A673 (cell line): ENCODE results near the gene MMP2. TPM values are rescaled to one million over a fixed set of nuclear protein-coding genes. Genes with fewer than 3 reads are reported as not detected.

Source experiments
- BruUV-seq: library from RNA; stranded (reverse); fragments of 400-500 nt; replicated peaks from 2 replicates; lab custom pipeline; 2021; lab: Mats Ljungman, UMichigan
- CTCF ChIA-PET: fragments of 300-600 bp; sonication (Branson Sonifier 250); formaldehyde crosslinking; loops from one replicate; lab custom pipeline; 2022; ENCODE audit warnings: antibody characterized with exemption; lab: Charles Lee
- POLR2A ChIA-PET: fragments of 300-600 bp; sonication (Branson Sonifier 250); formaldehyde crosslinking; loops from one replicate; lab custom pipeline; 2022; ENCODE audit warnings: antibody characterized with exemption; ENCODE audit not compliant: low non-redundant PET; lab: Charles Lee
- DNase-seq: peaks from one replicate; pipeline ENCODE4 v3.0.0-alpha.2; 2015; ENCODE audit warnings: low spot score
- H3K27ac ChIP-seq: fragments of 200-600 bp; sonication (generic); 2 replicates; pipeline ENCODE4 v1.5.1; 2016; ENCODE audit warnings: mixed run types, low read depth, mild to moderate bottlenecking, mixed read lengths, antibody characterized with exemption, low read length; ENCODE audit not compliant: poor library complexity, severe bottlenecking
- H3K27me3 ChIP-seq: fragments of 200-600 bp; sonication (generic); replicated peaks from 2 replicates; pipeline ENCODE4 v1.6.1; 2017; ENCODE audit warnings: mixed run types, low read depth, mild to moderate bottlenecking, mixed read lengths, antibody characterized with exemption, low read length; ENCODE audit not compliant: insufficient read depth, poor library complexity
- H3K36me3 ChIP-seq: fragments of 200-600 bp; sonication (generic); 2 replicates; pipeline ENCODE4 v1.6.1; 2016; ENCODE audit warnings: mixed run types, mild to moderate bottlenecking, mixed read lengths, antibody characterized with exemption, low read length; ENCODE audit not compliant: insufficient read depth, poor library complexity, severe bottlenecking
- H3K4me1 ChIP-seq: fragments of 200-600 bp; sonication (generic); 2 replicates; pipeline ENCODE4 v1.6.1; 2017; ENCODE audit warnings: mixed run types, mild to moderate bottlenecking, mixed read lengths, antibody characterized with exemption, low read length; ENCODE audit not compliant: insufficient read depth, poor library complexity, severe bottlenecking
- H3K4me3 ChIP-seq: fragments of 200-600 bp; sonication (generic); 2 replicates; pipeline ENCODE4 v1.5.1; 2016; ENCODE audit warnings: low read depth, mixed run types, mild to moderate bottlenecking, mixed read lengths, low read length; ENCODE audit not compliant: poor library complexity, severe bottlenecking
- H3K9me3 ChIP-seq: fragments of 200-600 bp; sonication (generic); 2 replicates; pipeline ENCODE4 v1.6.1; 2016; ENCODE audit warnings: mixed run types, low read depth, mild to moderate bottlenecking, mixed read lengths, antibody characterized with exemption, low read length; ENCODE audit not compliant: poor library complexity, severe bottlenecking
- EZH2 ChIP-seq: fragments of 200-600 bp; sonication (generic); IDR thresholded peaks from 2 replicates; pipeline ENCODE4 v1.6.1; 2017; ENCODE audit warnings: borderline replicate concordance, low read depth, mild to moderate bottlenecking, mixed read lengths, antibody characterized with exemption, low read length; ENCODE audit not compliant: poor library complexity, severe bottlenecking
- intact Hi-C: fragments of 100-400 bp; cut with micrococcal nuclease; formaldehyde crosslinking; loops from one replicate; pipeline ENCODE4 v1.10.0; 2022; ENCODE audit not compliant: unreplicated experiment
- total RNA-seq: library from RNA; stranded (reverse); gene quantifications from 2 replicates; pipeline ENCODE4 v1.2.3, GENCODE V29; 2021
- TF ChIP-seq, protein P1 (sequence below): fragments of 300-800, 200-600 bp; sonication (generic); conservative IDR thresholded peaks from 2 replicates; pipeline ENCODE4 v1.5.1; 2017; ENCODE audit warnings: low read depth, mild to moderate bottlenecking, antibody characterized with exemption, low read length, moderate library complexity, mixed read lengths

Gene MMP2
- total RNA-seq, 1 experiment from 2014 or later, result 36.2 TPM

DNA sequence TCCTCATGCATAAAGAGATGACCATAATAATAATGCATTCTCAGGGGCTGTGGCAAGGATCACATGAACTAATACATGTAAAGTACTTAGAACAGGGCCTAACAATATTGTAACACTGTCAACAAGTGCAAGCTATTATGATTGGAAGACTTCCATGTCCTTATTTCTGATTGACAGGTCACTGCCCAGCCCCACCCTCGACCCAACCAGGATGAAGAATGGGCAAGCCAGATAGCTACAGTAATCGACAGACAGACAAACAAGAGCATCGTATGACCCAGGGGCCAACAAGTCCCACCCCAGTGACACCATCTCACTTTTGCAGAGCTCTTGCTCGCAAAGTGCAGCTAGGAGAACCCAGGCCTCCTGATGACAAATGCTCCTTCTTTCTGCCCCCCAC is 14.6 kb upstream of the MMP2 start:
- H3K27ac ChIP-seq, result no peak overlapping the region
- intact Hi-C loops, result loop anchor here (2.0 to 5.0 kb wide), 3 partner anchors 378 to 1917 kb away; no protein-coding TSS in a partner anchor
- no TSS peak for BruUV-seq
- no peak for DNase-seq
- TF ChIP-seq, protein P1, sequence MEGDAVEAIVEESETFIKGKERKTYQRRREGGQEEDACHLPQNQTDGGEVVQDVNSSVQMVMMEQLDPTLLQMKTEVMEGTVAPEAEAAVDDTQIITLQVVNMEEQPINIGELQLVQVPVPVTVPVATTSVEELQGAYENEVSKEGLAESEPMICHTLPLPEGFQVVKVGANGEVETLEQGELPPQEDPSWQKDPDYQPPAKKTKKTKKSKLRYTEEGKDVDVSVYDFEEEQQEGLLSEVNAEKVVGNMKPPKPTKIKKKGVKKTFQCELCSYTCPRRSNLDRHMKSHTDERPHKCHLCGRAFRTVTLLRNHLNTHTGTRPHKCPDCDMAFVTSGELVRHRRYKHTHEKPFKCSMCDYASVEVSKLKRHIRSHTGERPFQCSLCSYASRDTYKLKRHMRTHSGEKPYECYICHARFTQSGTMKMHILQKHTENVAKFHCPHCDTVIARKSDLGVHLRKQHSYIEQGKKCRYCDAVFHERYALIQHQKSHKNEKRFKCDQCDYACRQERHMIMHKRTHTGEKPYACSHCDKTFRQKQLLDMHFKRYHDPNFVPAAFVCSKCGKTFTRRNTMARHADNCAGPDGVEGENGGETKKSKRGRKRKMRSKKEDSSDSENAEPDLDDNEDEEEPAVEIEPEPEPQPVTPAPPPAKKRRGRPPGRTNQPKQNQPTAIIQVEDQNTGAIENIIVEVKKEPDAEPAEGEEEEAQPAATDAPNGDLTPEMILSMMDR, result no peak
- TF ChIP-seq EZH2, result no peak
- POLR2A ChIA-PET, result no interaction called here
- no peaks in the 10 kb centered on the region for H3K36me3 ChIP-seq
- H3K4me3 ChIP-seq, result no peak overlapping the region
- H3K4me1 ChIP-seq, result no peaks in the 10 kb centered on the region
- CTCF ChIA-PET, result interaction anchor here (0.6 to 2.4 kb wide), 16 partner anchors 21 to 1915 kb away, joined by 3 to 14 read pairs (median 4); partner anchors contain the start of gene CES1
- H3K9me3 ChIP-seq, result no peaks in the 10 kb centered on the region
- no peaks in the 10 kb centered on the region for H3K27me3 ChIP-seq

DNA sequence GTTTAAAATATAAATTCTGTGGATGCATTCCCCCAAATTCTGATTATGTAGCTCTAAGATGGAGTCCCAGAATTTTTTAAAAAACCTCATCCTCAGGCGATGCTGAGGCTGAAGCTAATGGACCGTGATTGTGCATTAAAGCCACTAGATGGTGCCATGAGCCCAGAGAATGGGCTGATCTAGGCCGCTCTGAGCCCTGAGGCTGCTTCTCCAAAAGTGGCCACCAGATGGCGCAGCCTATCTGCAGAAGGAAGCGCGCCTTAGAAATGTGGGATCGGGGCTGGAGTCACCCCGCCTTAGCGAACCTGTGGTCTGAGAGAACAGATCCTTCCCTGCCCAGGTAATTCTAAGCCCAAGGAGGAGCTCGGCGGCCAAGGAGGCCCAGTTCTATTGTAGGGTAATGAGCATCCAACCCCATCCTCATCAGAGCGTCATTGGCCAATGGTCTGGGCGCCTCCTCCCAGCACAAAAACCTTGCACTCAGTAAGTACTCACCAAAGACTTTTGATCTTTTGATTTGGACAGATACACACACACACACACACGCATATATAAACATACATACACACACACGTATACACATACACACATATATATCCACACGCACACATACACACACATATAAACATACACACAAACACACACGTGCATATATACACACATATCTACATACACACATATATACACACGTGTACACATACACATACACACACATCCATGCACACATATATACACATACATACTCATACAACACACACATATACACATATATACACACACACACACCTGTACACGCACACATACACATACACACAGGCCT is 13.7 kb upstream of the MMP2 start:
- peak; percentile 86 for DNase-seq
- H3K36me3 ChIP-seq, result no peaks in the 10 kb centered on the region
- BruUV-seq, result no TSS peak
- H3K27ac ChIP-seq, result no peak overlapping the region
- intact Hi-C loops, result loop anchor here (1.0 to 2.0 kb wide), 4 partner anchors 78 to 856 kb away; no protein-coding TSS in a partner anchor
- no peak for TF ChIP-seq EZH2
- TF ChIP-seq, protein P1, result peak; percentile 100
- H3K4me1 ChIP-seq, result peaks cover 2% of the 10 kb centered on the region
- H3K27me3 ChIP-seq, result no peaks in the 10 kb centered on the region
- no peaks in the 10 kb centered on the region for H3K9me3 ChIP-seq
- H3K4me3 ChIP-seq, result no peak overlapping the region
- ChIA-PET POLR2A (no interaction called here), CTCF (interaction anchor here (0.6 to 2.4 kb wide), 16 partner anchors 22 to 1916 kb away, joined by 3 to 14 read pairs (median 4); partner anchors contain the start of gene CES1)

DNA sequence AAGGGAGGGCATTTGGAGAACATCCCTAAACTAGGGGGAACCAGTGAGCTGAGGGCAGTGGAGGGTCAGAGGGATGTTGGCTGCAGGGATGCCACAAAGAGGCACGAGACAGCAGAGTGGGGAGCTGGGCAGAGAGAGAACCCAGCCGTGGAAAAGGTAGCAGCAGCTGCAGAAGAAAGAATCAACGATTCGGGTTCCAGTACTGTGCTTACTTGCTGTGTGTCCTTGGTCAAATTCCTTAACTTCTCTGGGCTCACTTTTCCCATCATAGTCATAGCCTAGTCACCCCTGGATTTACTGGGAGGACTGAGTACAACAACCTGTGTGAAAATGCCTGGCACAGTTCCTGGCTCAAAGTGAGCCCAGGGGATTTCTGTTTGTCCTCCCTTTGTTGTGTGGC is 12.8 kb upstream of the MMP2 start:
- CTCF ChIA-PET, result interaction anchor here (0.5 to 2.4 kb wide), 2 partner anchors 78 to 1094 kb away, joined by 4 to 14 read pairs; no protein-coding TSS in a partner anchor
- intact Hi-C loops, result no loop called here
- peaks cover 11% of the 10 kb centered on the region for H3K4me1 ChIP-seq
- H3K4me3 ChIP-seq, result no peak overlapping the region
- no peaks in the 10 kb centered on the region for H3K27me3 ChIP-seq
- H3K9me3 ChIP-seq, result no peaks in the 10 kb centered on the region
- BruUV-seq, result no TSS peak
- POLR2A ChIA-PET, result no interaction called here
- DNase-seq, result no peak
- TF ChIP-seq, protein P1, result no peak
- TF ChIP-seq EZH2, result no peak
- H3K36me3 ChIP-seq, result no peaks in the 10 kb centered on the region
- no peak overlapping the region for H3K27ac ChIP-seq
